SK-N-SH treated with all-trans-retinoic acid at 6 μM for 48 hours (cell line): ENCODE results near the gene LHCGR.

Source experiments
- ATAC-seq: fragments of 200-7000 bp; cut with Tn5 transposase; 3 replicates; pipeline ENCODE4 v1.9.1; 2020; ENCODE audit warnings: mild to moderate bottlenecking, moderate library complexity
- BACH2 ChIP-seq: fragments of 250-450 bp; sonication (Bioruptor Pico); IDR thresholded peaks from 2 replicates; pipeline ENCODE4 v1.9.0; 2021; ENCODE audit warnings: mild to moderate bottlenecking, borderline replicate concordance
- CSDC2 ChIP-seq: fragments of 250-450 bp; sonication (Bioruptor Pico); IDR thresholded peaks from 2 replicates; pipeline ENCODE4 v1.5.0; 2020; ENCODE audit warnings: mild to moderate bottlenecking, moderate library complexity
- ESRRG ChIP-seq: fragments of 250-450 bp; sonication (Bioruptor Pico); IDR thresholded peaks from 2 replicates; pipeline ENCODE4 v1.6.1; 2021; ENCODE audit warnings: mild to moderate bottlenecking
- GLIS3 ChIP-seq: fragments of 250-450 bp; sonication (Bioruptor Pico); IDR thresholded peaks from 2 replicates; pipeline ENCODE4 v1.5.0; 2020; ENCODE audit warnings: mild to moderate bottlenecking, moderate library complexity
- ISL1 ChIP-seq: fragments of 250-450 bp; sonication (Bioruptor Pico); IDR thresholded peaks from 2 replicates; pipeline ENCODE4 v2.1.2; 2022; ENCODE audit warnings: mild to moderate bottlenecking, moderate library complexity
- OSR1 ChIP-seq: fragments of 250-450 bp; sonication (Bioruptor Pico); IDR thresholded peaks from 2 replicates; pipeline ENCODE4 v1.8.0; 2022; ENCODE audit warnings: moderate library complexity, mild to moderate bottlenecking, inconsistent platforms
- PPARA ChIP-seq: fragments of 250-450 bp; sonication (Bioruptor Pico); IDR thresholded peaks from 2 replicates; pipeline ENCODE4 v1.5.0; 2020; ENCODE audit warnings: mild to moderate bottlenecking, borderline replicate concordance
- RARB ChIP-seq: fragments of 250-450 bp; sonication (Bioruptor Pico); IDR thresholded peaks from 2 replicates; pipeline ENCODE4 v1.8.0; 2021; ENCODE audit warnings: mild to moderate bottlenecking, moderate library complexity
- SNAI2 ChIP-seq: fragments of 250-450 bp; sonication (Bioruptor Pico); IDR thresholded peaks from 2 replicates; pipeline ENCODE4 v1.5.0; 2020; ENCODE audit warnings: mild to moderate bottlenecking, moderate library complexity
- TOX ChIP-seq: fragments of 250-450 bp; sonication (Bioruptor Pico); IDR thresholded peaks from 2 replicates; pipeline ENCODE4 v1.8.0; 2021; ENCODE audit warnings: mild to moderate bottlenecking, moderate library complexity, borderline replicate concordance
- ZC3H10 ChIP-seq: fragments of 250-450 bp; sonication (Bioruptor Pico); IDR thresholded peaks from 2 replicates; pipeline ENCODE4 v1.5.1; 2021; ENCODE audit warnings: mild to moderate bottlenecking, moderate library complexity
- ZFP3 ChIP-seq: fragments of 250-450 bp; sonication (Bioruptor Pico); IDR thresholded peaks from 2 replicates; pipeline ENCODE4 v1.5.0; 2020; ENCODE audit warnings: mild to moderate bottlenecking, moderate library complexity
- ZNF565 ChIP-seq: fragments of 450-650 bp; formaldehyde crosslinking; conservative IDR thresholded peaks from 2 replicates; pipeline ENCODE4 v1.5.0; 2020; ENCODE audit warnings: low read depth, mild to moderate bottlenecking, moderate library complexity
- ZNF70 ChIP-seq: fragments of 450-650 bp; formaldehyde crosslinking; IDR thresholded peaks from 2 replicates; pipeline ENCODE4 v1.5.0; 2020; ENCODE audit warnings: mild to moderate bottlenecking, moderate library complexity
- ZNF8 ChIP-seq: fragments of 450-650 bp; formaldehyde crosslinking; IDR thresholded peaks from 2 replicates; pipeline ENCODE4 v1.5.0; 2020; ENCODE audit warnings: mild to moderate bottlenecking, moderate library complexity
- TF ChIP-seq, protein P1 (sequence below): fragments of 250-450 bp; sonication (Bioruptor Pico); IDR thresholded peaks from 2 replicates; pipeline ENCODE4 v1.5.1; 2020; ENCODE audit warnings: low read depth, mild to moderate bottlenecking, moderate library complexity
- TF ChIP-seq, protein P2 (sequence below): fragments of 250-450 bp; sonication (Bioruptor Pico); IDR thresholded peaks from 2 replicates; pipeline ENCODE4 v1.5.1; 2021; ENCODE audit warnings: mild to moderate bottlenecking, moderate library complexity
- TF ChIP-seq, protein P3 (sequence below): fragments of 250-450 bp; sonication (Bioruptor Pico); IDR thresholded peaks from 2 replicates; pipeline ENCODE4 v1.5.0; 2020; ENCODE audit warnings: mild to moderate bottlenecking, moderate library complexity
- TF ChIP-seq, protein P4 (sequence below): fragments of 250-450 bp; sonication (Bioruptor Pico); IDR thresholded peaks from 2 replicates; pipeline ENCODE4 v1.8.0; 2021; ENCODE audit warnings: low read depth, mild to moderate bottlenecking, moderate library complexity, borderline replicate concordance
- TF ChIP-seq, protein P5 (sequence below): fragments of 250-450 bp; sonication (Bioruptor Pico); IDR thresholded peaks from 2 replicates; pipeline ENCODE4 v1.8.0; 2020; ENCODE audit warnings: mild to moderate bottlenecking, moderate library complexity, borderline replicate concordance

The LHCGR gene

DNA sequence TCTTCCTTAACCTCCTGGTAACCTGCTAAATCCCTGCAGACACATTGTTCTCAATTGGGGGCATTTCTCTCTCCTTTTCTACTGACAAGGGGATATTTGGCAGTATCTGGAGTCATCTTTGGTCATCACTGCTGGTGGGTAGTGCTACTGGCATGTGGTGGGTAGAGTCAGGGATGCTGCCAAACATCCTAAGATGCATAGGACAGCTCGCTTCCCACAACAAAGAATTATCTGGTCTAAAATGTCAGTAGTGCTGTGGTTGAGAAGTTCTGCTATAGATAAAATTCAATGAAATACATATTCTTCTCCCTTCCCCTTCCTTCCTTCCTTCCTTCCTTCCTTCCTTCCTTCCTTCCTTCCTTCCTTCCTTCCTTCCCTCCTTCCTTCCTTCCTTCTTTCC is 18.7 kb upstream of the LHCGR start:
- ATAC-seq = no peak

DNA sequence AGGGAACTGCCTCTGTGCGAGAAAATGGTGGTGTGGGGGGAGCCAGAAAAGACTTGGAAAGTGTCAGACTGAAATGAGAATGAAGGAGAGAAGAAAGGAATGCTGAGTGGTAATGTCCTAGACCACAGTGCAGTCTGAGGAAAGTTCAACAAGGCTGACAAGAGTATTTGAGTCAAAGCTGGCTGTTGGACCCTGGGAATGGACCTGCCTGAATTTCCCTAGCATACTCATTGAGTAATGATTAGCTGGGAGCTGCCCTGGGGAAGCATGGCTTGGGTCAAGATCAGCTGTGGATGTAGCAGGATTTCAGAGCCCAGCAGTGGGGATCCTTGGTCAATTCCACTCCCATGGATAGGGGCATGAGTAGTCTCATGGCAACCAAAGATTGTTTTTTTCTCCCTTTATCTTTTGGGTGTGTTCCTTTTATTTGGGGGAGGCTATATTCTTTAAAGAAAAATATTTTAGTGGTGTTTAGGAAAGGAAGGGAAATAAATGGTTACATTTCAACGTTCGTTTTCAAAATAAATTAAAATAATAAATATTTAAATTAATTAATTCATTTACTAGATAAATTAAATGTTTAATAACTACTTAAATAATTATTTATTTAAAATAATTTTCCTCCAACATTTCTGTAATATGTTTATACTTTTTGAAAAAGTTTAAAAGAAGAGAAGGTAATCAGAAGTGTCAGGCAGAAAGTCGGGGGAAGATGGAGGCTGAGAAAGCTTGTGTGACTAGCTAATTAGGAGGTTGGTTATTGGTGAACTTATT is 15.9 kb upstream of the LHCGR start:
- no peak for ATAC-seq
- TF ChIP-seq ZNF565 (CRISPR knock-in tag) = no peak
- no peak for TF ChIP-seq BACH2 (CRISPR knock-in tag)
- no peak for TF ChIP-seq CSDC2
- no peak for TF ChIP-seq SNAI2
- TF ChIP-seq ZNF70 (CRISPR knock-in tag) = no peak
- TF ChIP-seq, protein P1, sequence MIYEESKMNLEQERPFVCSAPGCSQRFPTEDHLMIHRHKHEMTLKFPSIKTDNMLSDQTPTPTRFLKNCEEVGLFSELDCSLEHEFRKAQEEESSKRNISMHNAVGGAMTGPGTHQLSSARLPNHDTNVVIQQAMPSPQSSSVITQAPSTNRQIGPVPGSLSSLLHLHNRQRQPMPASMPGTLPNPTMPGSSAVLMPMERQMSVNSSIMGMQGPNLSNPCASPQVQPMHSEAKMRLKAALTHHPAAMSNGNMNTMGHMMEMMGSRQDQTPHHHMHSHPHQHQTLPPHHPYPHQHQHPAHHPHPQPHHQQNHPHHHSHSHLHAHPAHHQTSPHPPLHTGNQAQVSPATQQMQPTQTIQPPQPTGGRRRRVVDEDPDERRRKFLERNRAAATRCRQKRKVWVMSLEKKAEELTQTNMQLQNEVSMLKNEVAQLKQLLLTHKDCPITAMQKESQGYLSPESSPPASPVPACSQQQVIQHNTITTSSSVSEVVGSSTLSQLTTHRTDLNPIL (CRISPR knock-in tag) = no peak
- TF ChIP-seq, protein P2, sequence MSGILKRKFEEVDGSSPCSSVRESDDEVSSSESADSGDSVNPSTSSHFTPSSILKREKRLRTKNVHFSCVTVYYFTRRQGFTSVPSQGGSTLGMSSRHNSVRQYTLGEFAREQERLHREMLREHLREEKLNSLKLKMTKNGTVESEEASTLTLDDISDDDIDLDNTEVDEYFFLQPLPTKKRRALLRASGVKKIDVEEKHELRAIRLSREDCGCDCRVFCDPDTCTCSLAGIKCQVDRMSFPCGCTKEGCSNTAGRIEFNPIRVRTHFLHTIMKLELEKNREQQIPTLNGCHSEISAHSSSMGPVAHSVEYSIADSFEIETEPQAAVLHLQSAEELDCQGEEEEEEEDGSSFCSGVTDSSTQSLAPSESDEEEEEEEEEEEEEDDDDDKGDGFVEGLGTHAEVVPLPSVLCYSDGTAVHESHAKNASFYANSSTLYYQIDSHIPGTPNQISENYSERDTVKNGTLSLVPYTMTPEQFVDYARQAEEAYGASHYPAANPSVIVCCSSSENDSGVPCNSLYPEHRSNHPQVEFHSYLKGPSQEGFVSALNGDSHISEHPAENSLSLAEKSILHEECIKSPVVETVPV (CRISPR knock-in tag) = no peak
- no peak for TF ChIP-seq ESRRG (CRISPR knock-in tag)
- no peak for TF ChIP-seq RARB (CRISPR knock-in tag)
- TF ChIP-seq, protein P3, sequence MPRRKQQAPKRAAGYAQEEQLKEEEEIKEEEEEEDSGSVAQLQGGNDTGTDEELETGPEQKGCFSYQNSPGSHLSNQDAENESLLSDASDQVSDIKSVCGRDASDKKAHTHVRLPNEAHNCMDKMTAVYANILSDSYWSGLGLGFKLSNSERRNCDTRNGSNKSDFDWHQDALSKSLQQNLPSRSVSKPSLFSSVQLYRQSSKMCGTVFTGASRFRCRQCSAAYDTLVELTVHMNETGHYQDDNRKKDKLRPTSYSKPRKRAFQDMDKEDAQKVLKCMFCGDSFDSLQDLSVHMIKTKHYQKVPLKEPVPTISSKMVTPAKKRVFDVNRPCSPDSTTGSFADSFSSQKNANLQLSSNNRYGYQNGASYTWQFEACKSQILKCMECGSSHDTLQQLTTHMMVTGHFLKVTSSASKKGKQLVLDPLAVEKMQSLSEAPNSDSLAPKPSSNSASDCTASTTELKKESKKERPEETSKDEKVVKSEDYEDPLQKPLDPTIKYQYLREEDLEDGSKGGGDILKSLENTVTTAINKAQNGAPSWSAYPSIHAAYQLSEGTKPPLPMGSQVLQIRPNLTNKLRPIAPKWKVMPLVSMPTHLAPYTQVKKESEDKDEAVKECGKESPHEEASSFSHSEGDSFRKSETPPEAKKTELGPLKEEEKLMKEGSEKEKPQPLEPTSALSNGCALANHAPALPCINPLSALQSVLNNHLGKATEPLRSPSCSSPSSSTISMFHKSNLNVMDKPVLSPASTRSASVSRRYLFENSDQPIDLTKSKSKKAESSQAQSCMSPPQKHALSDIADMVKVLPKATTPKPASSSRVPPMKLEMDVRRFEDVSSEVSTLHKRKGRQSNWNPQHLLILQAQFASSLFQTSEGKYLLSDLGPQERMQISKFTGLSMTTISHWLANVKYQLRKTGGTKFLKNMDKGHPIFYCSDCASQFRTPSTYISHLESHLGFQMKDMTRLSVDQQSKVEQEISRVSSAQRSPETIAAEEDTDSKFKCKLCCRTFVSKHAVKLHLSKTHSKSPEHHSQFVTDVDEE (CRISPR knock-in tag) = no peak
- no peak for TF ChIP-seq ISL1 (CRISPR knock-in tag)
- TF ChIP-seq PPARA (CRISPR knock-in tag) = no peak
- TF ChIP-seq TOX (CRISPR knock-in tag) = no peak

More for the DNA sequence above, 18.7 kb upstream of the LHCGR start:
- TF ChIP-seq GLIS3 (CRISPR knock-in tag) (no peak), OSR1 (CRISPR knock-in tag) (no peak), ZFP3 (no peak), ZNF565 (CRISPR knock-in tag) (no peak), ZC3H10 (CRISPR knock-in tag) (no peak), ZNF70 (CRISPR knock-in tag) (no peak), SNAI2 (no peak), ESRRG (CRISPR knock-in tag) (no peak), PPARA (CRISPR knock-in tag) (no peak), ZNF8 (CRISPR knock-in tag) (no peak), CSDC2 (no peak)
- TF ChIP-seq, protein P1 (CRISPR knock-in tag) = no peak
- TF ChIP-seq, protein P3 (CRISPR knock-in tag) = no peak
- TF ChIP-seq, protein P2 (CRISPR knock-in tag) = no peak
- TF ChIP-seq, protein P4, sequence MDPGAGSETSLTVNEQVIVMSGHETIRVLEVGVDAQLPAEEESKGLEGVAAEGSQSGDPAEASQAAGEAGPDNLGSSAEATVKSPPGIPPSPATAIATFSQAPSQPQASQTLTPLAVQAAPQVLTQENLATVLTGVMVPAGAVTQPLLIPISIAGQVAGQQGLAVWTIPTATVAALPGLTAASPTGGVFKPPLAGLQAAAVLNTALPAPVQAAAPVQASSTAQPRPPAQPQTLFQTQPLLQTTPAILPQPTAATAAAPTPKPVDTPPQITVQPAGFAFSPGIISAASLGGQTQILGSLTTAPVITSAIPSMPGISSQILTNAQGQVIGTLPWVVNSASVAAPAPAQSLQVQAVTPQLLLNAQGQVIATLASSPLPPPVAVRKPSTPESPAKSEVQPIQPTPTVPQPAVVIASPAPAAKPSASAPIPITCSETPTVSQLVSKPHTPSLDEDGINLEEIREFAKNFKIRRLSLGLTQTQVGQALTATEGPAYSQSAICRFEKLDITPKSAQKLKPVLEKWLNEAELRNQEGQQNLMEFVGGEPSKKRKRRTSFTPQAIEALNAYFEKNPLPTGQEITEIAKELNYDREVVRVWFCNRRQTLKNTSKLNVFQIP = no peak
- TF ChIP-seq, protein P5, sequence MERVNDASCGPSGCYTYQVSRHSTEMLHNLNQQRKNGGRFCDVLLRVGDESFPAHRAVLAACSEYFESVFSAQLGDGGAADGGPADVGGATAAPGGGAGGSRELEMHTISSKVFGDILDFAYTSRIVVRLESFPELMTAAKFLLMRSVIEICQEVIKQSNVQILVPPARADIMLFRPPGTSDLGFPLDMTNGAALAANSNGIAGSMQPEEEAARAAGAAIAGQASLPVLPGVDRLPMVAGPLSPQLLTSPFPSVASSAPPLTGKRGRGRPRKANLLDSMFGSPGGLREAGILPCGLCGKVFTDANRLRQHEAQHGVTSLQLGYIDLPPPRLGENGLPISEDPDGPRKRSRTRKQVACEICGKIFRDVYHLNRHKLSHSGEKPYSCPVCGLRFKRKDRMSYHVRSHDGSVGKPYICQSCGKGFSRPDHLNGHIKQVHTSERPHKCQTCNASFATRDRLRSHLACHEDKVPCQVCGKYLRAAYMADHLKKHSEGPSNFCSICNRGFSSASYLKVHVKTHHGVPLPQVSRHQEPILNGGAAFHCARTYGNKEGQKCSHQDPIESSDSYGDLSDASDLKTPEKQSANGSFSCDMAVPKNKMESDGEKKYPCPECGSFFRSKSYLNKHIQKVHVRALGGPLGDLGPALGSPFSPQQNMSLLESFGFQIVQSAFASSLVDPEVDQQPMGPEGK (CRISPR knock-in tag) = no peak
- TF ChIP-seq, all 23 proteins: peak for 0
